Measurements from ENCODE around the gene IQSEC2.

Gene IQSEC2

GRCh38 chrX:53254570-53255461 is 26.6 kb downstream of the IQSEC2 start:
- no peaks in the 10 kb centered on the region for H3K9me3 ChIP-seq (ENCODE audit: control insufficient read depth, insufficient read depth, low read depth, low read length)
- no peak overlapping the region for H3K9ac ChIP-seq (ENCODE audit: low read length)
- peaks cover 18% of the 10 kb centered on the region for H3K4me1 ChIP-seq (ENCODE audit: control insufficient read depth, insufficient read depth, low read length)
- no peaks in the 10 kb centered on the region for H3K27me3 ChIP-seq (ENCODE audit: control insufficient read depth, insufficient read depth, low read length)
- peaks cover 16% of the 10 kb centered on the region for H3K36me3 ChIP-seq (ENCODE audit: control insufficient read depth, insufficient read depth, low read length)
- no peak overlapping the region for H3K4me3 ChIP-seq (ENCODE audit: low read depth, low read length)
- no peak overlapping the region for H3K27ac ChIP-seq (ENCODE audit: low read depth, low read length)

GRCh38 chrX:53253293-53254020 is 27.9 kb downstream of the IQSEC2 start:
- Histone ChIP-seq H3K9me3 (ENCODE audit: control insufficient read depth, insufficient read depth, low read depth, low read length) (no peaks in the 10 kb centered on the region), H3K9ac (ENCODE audit: low read length) (no peak overlapping the region), H3K27me3 (ENCODE audit: control insufficient read depth, insufficient read depth, low read length) (no peaks in the 10 kb centered on the region), H3K27ac (ENCODE audit: low read depth, low read length) (no peak overlapping the region), H3K4me3 (ENCODE audit: low read depth, low read length) (no peak overlapping the region), H3K36me3 (ENCODE audit: control insufficient read depth, insufficient read depth, low read length) (peaks cover 23% of the 10 kb centered on the region), H3K4me1 (ENCODE audit: control insufficient read depth, insufficient read depth, low read length) (peaks cover 18% of the 10 kb centered on the region)

GRCh38 chrX:53251307-53251706 is 30.1 kb downstream of the IQSEC2 start:
- no peak overlapping the region for H3K9ac ChIP-seq (ENCODE audit: low read length)
- H3K4me3 ChIP-seq (ENCODE audit: low read depth, low read length): no peak overlapping the region
- no peak overlapping the region for H3K27ac ChIP-seq (ENCODE audit: low read depth, low read length)
- no peaks in the 10 kb centered on the region for H3K9me3 ChIP-seq (ENCODE audit: control insufficient read depth, insufficient read depth, low read depth, low read length)
- no peaks in the 10 kb centered on the region for H3K27me3 ChIP-seq (ENCODE audit: control insufficient read depth, insufficient read depth, low read length)
- H3K4me1 ChIP-seq (ENCODE audit: control insufficient read depth, insufficient read depth, low read length): peaks cover 6% of the 10 kb centered on the region; the same call in 1 of the 2 replicates
- H3K36me3 ChIP-seq (ENCODE audit: control insufficient read depth, insufficient read depth, low read length): peaks cover 41% of the 10 kb centered on the region

DNA sequence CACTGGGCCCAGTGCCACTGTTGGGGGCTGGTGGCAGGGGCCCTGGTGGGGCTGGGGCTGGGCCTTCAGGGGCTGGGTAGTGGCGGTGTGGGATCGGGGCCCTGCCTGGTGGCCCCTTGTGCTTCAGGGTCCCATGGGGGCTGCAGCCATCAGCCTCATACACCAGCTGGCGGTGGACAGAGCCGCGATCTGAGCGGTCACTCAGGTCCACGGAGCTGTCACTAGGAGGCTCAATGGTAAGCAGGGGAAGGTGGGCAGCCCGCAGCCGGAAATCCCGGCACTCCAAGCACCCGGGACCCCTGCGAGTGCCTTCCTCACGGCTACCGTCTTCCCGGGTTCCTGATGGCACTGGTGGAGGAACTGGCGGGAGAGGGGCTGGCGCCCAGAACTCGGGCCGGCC is 30.8 kb downstream of the IQSEC2 start:
- H3K4me3 ChIP-seq (ENCODE audit: low read depth, low read length): no peak overlapping the region
- H3K9me3 ChIP-seq (ENCODE audit: control insufficient read depth, insufficient read depth, low read depth, low read length): no peaks in the 10 kb centered on the region; the same call in 1 of the 2 replicates
- no peak overlapping the region for H3K9ac ChIP-seq (ENCODE audit: low read length)
- H3K36me3 ChIP-seq (ENCODE audit: control insufficient read depth, insufficient read depth, low read length): peaks cover 41% of the 10 kb centered on the region
- H3K4me1 ChIP-seq (ENCODE audit: control insufficient read depth, insufficient read depth, low read length): no peaks in the 10 kb centered on the region; the same call in 1 of the 2 replicates
- no peaks in the 10 kb centered on the region for H3K27me3 ChIP-seq (ENCODE audit: control insufficient read depth, insufficient read depth, low read length)
- no peak overlapping the region for H3K27ac ChIP-seq (ENCODE audit: low read depth, low read length)

- H3K36me3 ChIP-seq (ENCODE audit: control insufficient read depth, insufficient read depth, low read length): peaks cover 40% of the 10 kb centered on the region
- no peaks in the 10 kb centered on the region; the same call in 1 of the 2 replicates for H3K9me3 ChIP-seq (ENCODE audit: control insufficient read depth, insufficient read depth, low read depth, low read length)
- H3K9ac ChIP-seq (ENCODE audit: low read length): no peak overlapping the region
- H3K4me1 ChIP-seq (ENCODE audit: control insufficient read depth, insufficient read depth, low read length): no peaks in the 10 kb centered on the region
- no peaks in the 10 kb centered on the region for H3K27me3 ChIP-seq (ENCODE audit: control insufficient read depth, insufficient read depth, low read length)
- no peak overlapping the region for H3K4me3 ChIP-seq (ENCODE audit: low read depth, low read length)
- H3K27ac ChIP-seq (ENCODE audit: low read depth, low read length): no peak overlapping the region
These were observed 31.9 kb downstream of the IQSEC2 start for GRCh38 chrX:53249408-53250042.

GRCh38 chrX:53247928-53248327 is 33.5 kb downstream of the IQSEC2 start:
- peaks cover 32% of the 10 kb centered on the region for H3K36me3 ChIP-seq (ENCODE audit: control insufficient read depth, insufficient read depth, low read length)
- H3K9ac ChIP-seq (ENCODE audit: low read length): no peak overlapping the region
- no peak overlapping the region for H3K27ac ChIP-seq (ENCODE audit: low read depth, low read length)
- no peaks in the 10 kb centered on the region for H3K27me3 ChIP-seq (ENCODE audit: control insufficient read depth, insufficient read depth, low read length)
- H3K4me1 ChIP-seq (ENCODE audit: control insufficient read depth, insufficient read depth, low read length): no peaks in the 10 kb centered on the region
- no peaks in the 10 kb centered on the region; the same call in 1 of the 2 replicates for H3K9me3 ChIP-seq (ENCODE audit: control insufficient read depth, insufficient read depth, low read depth, low read length)
- no peak overlapping the region for H3K4me3 ChIP-seq (ENCODE audit: low read depth, low read length)

- H3K36me3 ChIP-seq (ENCODE audit: control insufficient read depth, insufficient read depth, low read length): peaks cover 41% of the 10 kb centered on the region
- H3K4me1 ChIP-seq (ENCODE audit: control insufficient read depth, insufficient read depth, low read length): no peaks in the 10 kb centered on the region
- no peaks in the 10 kb centered on the region for H3K27me3 ChIP-seq (ENCODE audit: control insufficient read depth, insufficient read depth, low read length)
- H3K9me3 ChIP-seq (ENCODE audit: control insufficient read depth, insufficient read depth, low read depth, low read length): no peaks in the 10 kb centered on the region; the same call in 1 of the 2 replicates
- no peak overlapping the region for H3K4me3 ChIP-seq (ENCODE audit: low read depth, low read length)
- no peak overlapping the region for H3K27ac ChIP-seq (ENCODE audit: low read depth, low read length)
- H3K9ac ChIP-seq (ENCODE audit: low read length): no peak overlapping the region
These were observed 35.2 kb downstream of the IQSEC2 start for GRCh38 chrX:53246231-53246630.

DNA sequence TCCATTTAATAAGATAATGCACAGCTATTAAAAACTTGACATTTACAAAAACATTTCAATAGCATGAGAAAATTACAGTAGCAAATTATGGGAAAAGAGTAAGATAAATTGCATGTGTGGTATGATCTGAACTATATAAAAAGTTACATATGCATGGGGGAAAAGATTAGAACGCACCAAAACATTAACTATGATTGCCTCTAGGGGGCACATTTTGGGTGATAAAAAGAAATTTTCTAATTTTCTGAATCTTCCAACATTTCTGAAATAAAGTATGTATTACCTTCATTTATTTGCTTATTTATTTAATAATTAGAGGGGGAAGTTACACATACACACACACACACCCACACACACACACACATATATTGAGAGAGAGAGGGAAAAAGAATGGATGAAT is 36.8 kb downstream of the IQSEC2 start:
- no peaks in the 10 kb centered on the region for H3K27me3 ChIP-seq (ENCODE audit: control insufficient read depth, insufficient read depth, low read length)
- no peak overlapping the region for H3K4me3 ChIP-seq (ENCODE audit: low read depth, low read length)
- no peaks in the 10 kb centered on the region; the same call in 1 of the 2 replicates for H3K9me3 ChIP-seq (ENCODE audit: control insufficient read depth, insufficient read depth, low read depth, low read length)
- no peak overlapping the region for H3K27ac ChIP-seq (ENCODE audit: low read depth, low read length)
- H3K4me1 ChIP-seq (ENCODE audit: control insufficient read depth, insufficient read depth, low read length): no peaks in the 10 kb centered on the region
- no peak overlapping the region for H3K9ac ChIP-seq (ENCODE audit: low read length)
- peaks cover 42% of the 10 kb centered on the region for H3K36me3 ChIP-seq (ENCODE audit: control insufficient read depth, insufficient read depth, low read length)

DNA sequence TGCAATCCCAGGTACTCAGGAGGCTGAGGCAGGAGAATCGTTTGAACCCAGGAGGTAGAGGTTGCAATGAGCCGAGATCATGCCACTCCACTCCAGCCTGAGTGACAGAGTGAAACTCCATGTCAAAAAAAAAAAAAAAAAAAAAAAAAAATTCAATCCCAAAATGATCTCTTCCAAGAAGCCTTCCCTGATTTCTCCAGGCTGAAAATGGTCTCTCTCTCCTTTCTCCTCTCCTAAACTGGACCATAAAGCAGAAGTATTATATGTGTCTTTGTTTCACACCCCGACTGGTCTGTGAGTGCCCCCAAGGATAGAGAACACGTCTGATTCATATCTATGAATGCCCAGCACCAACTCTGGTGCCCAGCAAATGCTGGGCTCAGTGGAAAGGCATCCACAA is 39.1 kb downstream of the IQSEC2 start:
- no peaks in the 10 kb centered on the region; the same call in 1 of the 2 replicates for H3K9me3 ChIP-seq (ENCODE audit: control insufficient read depth, insufficient read depth, low read depth, low read length)
- H3K9ac ChIP-seq (ENCODE audit: low read length): no peak overlapping the region
- no peak overlapping the region for H3K4me3 ChIP-seq (ENCODE audit: low read depth, low read length)
- H3K4me1 ChIP-seq (ENCODE audit: control insufficient read depth, insufficient read depth, low read length): no peaks in the 10 kb centered on the region
- H3K36me3 ChIP-seq (ENCODE audit: control insufficient read depth, insufficient read depth, low read length): peaks cover 41% of the 10 kb centered on the region
- H3K27me3 ChIP-seq (ENCODE audit: control insufficient read depth, insufficient read depth, low read length): no peaks in the 10 kb centered on the region
- H3K27ac ChIP-seq (ENCODE audit: low read depth, low read length): no peak overlapping the region

DNA sequence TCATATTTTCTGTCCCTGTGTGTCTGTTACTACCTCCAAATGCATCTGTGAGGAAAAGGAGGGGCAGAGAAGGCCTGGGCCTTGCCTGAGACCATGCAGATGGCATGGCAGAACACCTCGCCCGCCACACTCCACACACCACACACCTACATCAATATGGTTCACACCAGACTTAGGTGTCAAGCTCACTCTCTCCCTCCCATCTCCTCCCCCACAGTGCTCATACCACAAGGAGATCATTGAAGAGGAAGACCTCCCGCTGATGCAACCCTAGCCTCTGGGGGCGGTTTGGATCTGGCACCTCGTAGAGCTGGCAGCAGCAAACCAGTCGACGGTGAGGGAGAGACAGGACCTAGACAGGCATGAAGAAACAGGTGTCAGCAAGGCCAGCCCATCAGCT is 39.8 kb downstream of the IQSEC2 start:
- no peaks in the 10 kb centered on the region for H3K27me3 ChIP-seq (ENCODE audit: control insufficient read depth, insufficient read depth, low read length)
- H3K36me3 ChIP-seq (ENCODE audit: control insufficient read depth, insufficient read depth, low read length): peaks cover 41% of the 10 kb centered on the region
- no peak overlapping the region for H3K27ac ChIP-seq (ENCODE audit: low read depth, low read length)
- no peaks in the 10 kb centered on the region; the same call in 1 of the 2 replicates for H3K9me3 ChIP-seq (ENCODE audit: control insufficient read depth, insufficient read depth, low read depth, low read length)
- no peaks in the 10 kb centered on the region for H3K4me1 ChIP-seq (ENCODE audit: control insufficient read depth, insufficient read depth, low read length)
- H3K4me3 ChIP-seq (ENCODE audit: low read depth, low read length): no peak overlapping the region
- H3K9ac ChIP-seq (ENCODE audit: low read length): no peak overlapping the region
